Measurements from ENCODE around the gene DMAP1. TPM values are rescaled to one million over a fixed set of nuclear protein-coding genes. Genes with fewer than 3 reads are reported as not detected.

The DMAP1 gene
- total RNA-seq, 1 donor from 2014 or later, result 87.9 TPM

DNA sequence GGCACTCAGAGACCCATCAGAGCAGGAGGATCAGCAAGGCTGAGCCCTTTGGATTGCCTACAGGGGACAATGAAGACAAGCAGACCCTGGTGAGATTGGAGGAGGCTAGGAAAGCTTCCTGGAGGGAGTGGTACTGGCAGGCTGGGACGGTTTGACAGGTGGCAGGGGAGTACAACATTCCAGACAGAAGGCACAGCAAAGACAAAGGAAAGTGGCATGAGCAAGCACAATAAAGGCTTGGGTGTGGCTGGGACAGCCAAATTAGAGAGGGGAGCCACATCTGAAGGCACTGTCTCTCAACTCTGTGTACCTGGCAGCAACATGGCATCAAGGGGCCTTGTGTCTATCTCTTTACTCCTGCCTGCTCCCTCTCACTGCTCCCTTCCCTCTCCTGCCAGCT, 38.2 kb downstream of the DMAP1 start:
- no peak for DNase-seq (ENCODE audit: low spot score)
- TF ChIP-seq, protein P1, sequence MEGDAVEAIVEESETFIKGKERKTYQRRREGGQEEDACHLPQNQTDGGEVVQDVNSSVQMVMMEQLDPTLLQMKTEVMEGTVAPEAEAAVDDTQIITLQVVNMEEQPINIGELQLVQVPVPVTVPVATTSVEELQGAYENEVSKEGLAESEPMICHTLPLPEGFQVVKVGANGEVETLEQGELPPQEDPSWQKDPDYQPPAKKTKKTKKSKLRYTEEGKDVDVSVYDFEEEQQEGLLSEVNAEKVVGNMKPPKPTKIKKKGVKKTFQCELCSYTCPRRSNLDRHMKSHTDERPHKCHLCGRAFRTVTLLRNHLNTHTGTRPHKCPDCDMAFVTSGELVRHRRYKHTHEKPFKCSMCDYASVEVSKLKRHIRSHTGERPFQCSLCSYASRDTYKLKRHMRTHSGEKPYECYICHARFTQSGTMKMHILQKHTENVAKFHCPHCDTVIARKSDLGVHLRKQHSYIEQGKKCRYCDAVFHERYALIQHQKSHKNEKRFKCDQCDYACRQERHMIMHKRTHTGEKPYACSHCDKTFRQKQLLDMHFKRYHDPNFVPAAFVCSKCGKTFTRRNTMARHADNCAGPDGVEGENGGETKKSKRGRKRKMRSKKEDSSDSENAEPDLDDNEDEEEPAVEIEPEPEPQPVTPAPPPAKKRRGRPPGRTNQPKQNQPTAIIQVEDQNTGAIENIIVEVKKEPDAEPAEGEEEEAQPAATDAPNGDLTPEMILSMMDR (IDR thresholded peaks at IDR 0.05; ENCODE audit: unreplicated experiment), result no peak
- no peaks in the 10 kb centered on the region for H3K9me3 Mint-ChIP-seq (ENCODE audit: unreplicated experiment)
- no peak overlapping the region for H3K27ac Mint-ChIP-seq (ENCODE audit: unreplicated experiment)
- no peaks in the 10 kb centered on the region for H3K27me3 Mint-ChIP-seq (ENCODE audit: unreplicated experiment)
- H3K4me3 Mint-ChIP-seq (ENCODE audit: unreplicated experiment), result no peak overlapping the region
- no peaks in the 10 kb centered on the region for H3K36me3 Mint-ChIP-seq (ENCODE audit: low read depth, unreplicated experiment)
- H3K4me1 Mint-ChIP-seq (ENCODE audit: unreplicated experiment), result peaks cover 4% of the 10 kb centered on the region

GRCh38 chr1:44251989-44252671, 38.9 kb downstream of the DMAP1 start:
- Mint-ChIP-seq H3K27me3 (ENCODE audit: unreplicated experiment) (no peaks in the 10 kb centered on the region), H3K36me3 (ENCODE audit: low read depth, unreplicated experiment) (no peaks in the 10 kb centered on the region), H3K27ac (ENCODE audit: unreplicated experiment) (no peak overlapping the region), H3K4me3 (ENCODE audit: unreplicated experiment) (no peak overlapping the region), H3K9me3 (ENCODE audit: unreplicated experiment) (no peaks in the 10 kb centered on the region), H3K4me1 (ENCODE audit: unreplicated experiment) (peaks cover 9% of the 10 kb centered on the region)
- no peak for DNase-seq (ENCODE audit: low spot score)
- TF ChIP-seq, protein P1 (IDR thresholded peaks at IDR 0.05; ENCODE audit: unreplicated experiment), result no peak

DNA sequence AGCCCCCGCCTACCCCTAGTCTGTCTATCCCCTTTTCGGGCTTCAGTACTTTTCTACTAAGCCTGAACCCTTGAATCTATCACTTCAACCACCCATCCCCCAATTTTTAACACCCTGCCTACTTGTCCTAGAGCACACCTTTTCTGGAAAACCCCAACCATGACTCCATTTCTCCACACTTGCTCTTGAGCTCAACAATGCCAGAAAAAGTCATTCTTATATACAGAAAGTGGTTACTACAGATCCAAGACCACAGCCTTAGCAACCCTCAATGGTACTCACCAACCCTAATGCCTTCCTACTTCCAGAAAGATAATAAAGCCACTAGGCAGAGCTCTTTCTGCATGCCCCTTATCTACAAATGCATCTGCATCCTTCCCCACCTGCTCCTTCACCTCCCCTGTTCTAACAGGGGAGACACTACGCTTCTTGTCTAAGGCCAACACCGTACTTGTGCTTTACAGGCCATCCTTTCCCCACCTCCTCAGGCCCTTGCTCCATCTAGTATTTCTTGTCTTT, 41.2 kb downstream of the DMAP1 start:
- H3K36me3 Mint-ChIP-seq (ENCODE audit: low read depth, unreplicated experiment), result peaks cover 4% of the 10 kb centered on the region
- no peak for DNase-seq (ENCODE audit: low spot score)
- H3K27ac Mint-ChIP-seq (ENCODE audit: unreplicated experiment), result no peak overlapping the region
- H3K9me3 Mint-ChIP-seq (ENCODE audit: unreplicated experiment), result no peaks in the 10 kb centered on the region
- no peak overlapping the region for H3K4me3 Mint-ChIP-seq (ENCODE audit: unreplicated experiment)
- H3K4me1 Mint-ChIP-seq (ENCODE audit: unreplicated experiment), result peaks cover 13% of the 10 kb centered on the region
- TF ChIP-seq, protein P1 (IDR thresholded peaks at IDR 0.05; ENCODE audit: unreplicated experiment), result no peak
- H3K27me3 Mint-ChIP-seq (ENCODE audit: unreplicated experiment), result peaks cover 2% of the 10 kb centered on the region

- no peak for DNase-seq (ENCODE audit: low spot score)
- no peaks in the 10 kb centered on the region for H3K9me3 Mint-ChIP-seq (ENCODE audit: unreplicated experiment)
These were observed 43.7 kb downstream of the DMAP1 start for GRCh38 chr1:44256762-44257554.

More at GRCh38 chr1:44256762-44257554, 43.7 kb downstream of the DMAP1 start:
- Mint-ChIP-seq H3K36me3 (ENCODE audit: low read depth, unreplicated experiment) (peaks cover 4% of the 10 kb centered on the region), H3K4me1 (ENCODE audit: unreplicated experiment) (peaks cover 24% of the 10 kb centered on the region), H3K27me3 (ENCODE audit: unreplicated experiment) (peaks cover 7% of the 10 kb centered on the region), H3K4me3 (ENCODE audit: unreplicated experiment) (no peak overlapping the region), H3K27ac (ENCODE audit: unreplicated experiment) (no peak overlapping the region)
- TF ChIP-seq, protein P1 (IDR thresholded peaks at IDR 0.05; ENCODE audit: unreplicated experiment), result no peak

All from endothelial cell (in vitro differentiated cells).